Epidermal melanocyte (primary cell): Measurements from ENCODE around the gene IMMP1L.
"Not testable (repeated sequence)": the region's sequence is repeated elsewhere in the genome, so short reads cannot be mapped to it uniquely, and the experiment has no call there.

Experiments used
- DNase-seq: peaks from one replicate; pipeline ENCODE4 v3.0.0; 2011; ENCODE audit warnings: low spot score; ENCODE audit not compliant: insufficient read length

IMMP1L gene

GRCh38 chr11:31509429-31510345 is at the start of gene IMMP1L, which contains the start of gene ELP4:
IMMP1L (minus strand) TSS chr11:31509622; CDS start chr11:31463276, 46,346 bp downstream.
ELP4 (plus strand) TSS chr11:31509767; CDS start chr11:31509785, 18 bp downstream.
- DNase-seq = peak; percentile 97

- DNase-seq = no peak
Measured at GRCh38 chr11:31558001-31558400, 48.6 kb upstream of the IMMP1L start.

GRCh38 chr11:31555938-31556337 is 46.5 kb upstream of the IMMP1L start:
- DNase-seq = no peak

GRCh38 chr11:31542862-31543261 is 33.4 kb upstream of the IMMP1L start:
- no peak for DNase-seq

- DNase-seq = no peak
Measured at GRCh38 chr11:31535479-31535878, 26.1 kb upstream of the IMMP1L start.

GRCh38 chr11:31531293-31531692 is 21.9 kb upstream of the IMMP1L start:
- DNase-seq = no peak

GRCh38 chr11:31529701-31530100 is 20.3 kb upstream of the IMMP1L start:
- no peak for DNase-seq

- no peak for DNase-seq
Measured at GRCh38 chr11:31529189-31529588, 19.8 kb upstream of the IMMP1L start.

- no peak for DNase-seq
Measured at GRCh38 chr11:31521497-31522150, 12.2 kb upstream of the IMMP1L start.

GRCh38 chr11:31512117-31512516 is 2.7 kb upstream of the IMMP1L start:
- no peak for DNase-seq

- no peak for DNase-seq
Measured at GRCh38 chr11:31509051-31509428, 382 bp downstream of the IMMP1L start.

- DNase-seq = no peak
Measured at GRCh38 chr11:31500560-31500959, 8.9 kb downstream of the IMMP1L start.

GRCh38 chr11:31499576-31500178 is 9.7 kb downstream of the IMMP1L start:
- no peak for DNase-seq

- not testable (repeated sequence) for DNase-seq
Measured at GRCh38 chr11:31493762-31494161, 15.7 kb downstream of the IMMP1L start.

GRCh38 chr11:31493235-31493634 is 16.2 kb downstream of the IMMP1L start:
- no peak for DNase-seq

- no peak for DNase-seq
Measured at GRCh38 chr11:31492320-31492913, 17.0 kb downstream of the IMMP1L start.

- DNase-seq = no peak
Measured at GRCh38 chr11:31487848-31488247, 21.6 kb downstream of the IMMP1L start.

GRCh38 chr11:31484497-31484896 is 24.9 kb downstream of the IMMP1L start:
- no peak for DNase-seq

GRCh38 chr11:31480930-31481329 is 28.5 kb downstream of the IMMP1L start:
- DNase-seq = no peak

GRCh38 chr11:31479066-31479465 is 30.4 kb downstream of the IMMP1L start:
- no peak for DNase-seq

GRCh38 chr11:31478223-31478590 is 31.2 kb downstream of the IMMP1L start:
- DNase-seq = no peak
